NCI-H1417 (cell line): ENCODE data around the gene PANX2.
A peak's percentile ranks its signal among the peaks of the same experiment; 100 is the strongest.

Experiments used
- DNase-seq, 3 experiments: peaks; one replicate each; lab custom pipeline; 2025; lab: John Stamatoyannopoulos, UW

PANX2 gene

GRCh38 chr22:50215297-50216054 lies 44.9 kb downstream of the PANX2 start:
- no peak for DNase-seq

GRCh38 chr22:50216055-50216683 lies 45.6 kb downstream of the PANX2 start:
- DNase-seq = no peak

GRCh38 chr22:50216684-50217520 lies 46.4 kb downstream of the PANX2 start:
- no peak for DNase-seq

GRCh38 chr22:50217543-50218152 lies 47.1 kb downstream of the PANX2 start:
- DNase-seq = no peak

GRCh38 chr22:50218153-50218995 lies 47.8 kb downstream of the PANX2 start:
- peak; percentile 0 to 75 (median 65) for DNase-seq

GRCh38 chr22:50218996-50219727 lies 48.6 kb downstream of the PANX2 start:
- DNase-seq = peak; percentile 2 to 87 (median 84)

- DNase-seq = no peak
Measured at GRCh38 chr22:50219800-50220602, 49.5 kb downstream of the PANX2 start.

- DNase-seq = no peak
Measured at GRCh38 chr22:50220603-50221409, 50.3 kb downstream of the PANX2 start.

- DNase-seq = no peak
Measured at GRCh38 chr22:50221410-50222300, 51.1 kb downstream of the PANX2 start.

- DNase-seq = no peak
Measured at GRCh38 chr22:50222508-50222907, 52.0 kb downstream of the PANX2 start.

GRCh38 chr22:50224071-50224470 lies 53.5 kb downstream of the PANX2 start:
- no peak for DNase-seq

- no peak for DNase-seq
Measured at GRCh38 chr22:50225200-50225969, 54.9 kb downstream of the PANX2 start.

- DNase-seq = no peak
Measured at GRCh38 chr22:50226063-50226874, 55.7 kb downstream of the PANX2 start.

- DNase-seq = no peak
Measured at GRCh38 chr22:50226875-50227165, 56.3 kb downstream of the PANX2 start.

- DNase-seq = no peak
Measured at GRCh38 chr22:50227579-50228215, 57.2 kb downstream of the PANX2 start.

GRCh38 chr22:50228366-50228765 lies 57.8 kb downstream of the PANX2 start:
- no peak for DNase-seq
